HG03521 (cell line): Measurements from ENCODE around the gene ACSBG1.

Experiments used
- ATAC-seq: cut with Tn5 transposase; IDR thresholded peaks from one replicate; pipeline ENCODE4 v1.9.1; 2021; ENCODE audit warnings: mild to moderate bottlenecking, moderate library complexity; ENCODE audit not compliant: unreplicated experiment

The ACSBG1 gene

DNA sequence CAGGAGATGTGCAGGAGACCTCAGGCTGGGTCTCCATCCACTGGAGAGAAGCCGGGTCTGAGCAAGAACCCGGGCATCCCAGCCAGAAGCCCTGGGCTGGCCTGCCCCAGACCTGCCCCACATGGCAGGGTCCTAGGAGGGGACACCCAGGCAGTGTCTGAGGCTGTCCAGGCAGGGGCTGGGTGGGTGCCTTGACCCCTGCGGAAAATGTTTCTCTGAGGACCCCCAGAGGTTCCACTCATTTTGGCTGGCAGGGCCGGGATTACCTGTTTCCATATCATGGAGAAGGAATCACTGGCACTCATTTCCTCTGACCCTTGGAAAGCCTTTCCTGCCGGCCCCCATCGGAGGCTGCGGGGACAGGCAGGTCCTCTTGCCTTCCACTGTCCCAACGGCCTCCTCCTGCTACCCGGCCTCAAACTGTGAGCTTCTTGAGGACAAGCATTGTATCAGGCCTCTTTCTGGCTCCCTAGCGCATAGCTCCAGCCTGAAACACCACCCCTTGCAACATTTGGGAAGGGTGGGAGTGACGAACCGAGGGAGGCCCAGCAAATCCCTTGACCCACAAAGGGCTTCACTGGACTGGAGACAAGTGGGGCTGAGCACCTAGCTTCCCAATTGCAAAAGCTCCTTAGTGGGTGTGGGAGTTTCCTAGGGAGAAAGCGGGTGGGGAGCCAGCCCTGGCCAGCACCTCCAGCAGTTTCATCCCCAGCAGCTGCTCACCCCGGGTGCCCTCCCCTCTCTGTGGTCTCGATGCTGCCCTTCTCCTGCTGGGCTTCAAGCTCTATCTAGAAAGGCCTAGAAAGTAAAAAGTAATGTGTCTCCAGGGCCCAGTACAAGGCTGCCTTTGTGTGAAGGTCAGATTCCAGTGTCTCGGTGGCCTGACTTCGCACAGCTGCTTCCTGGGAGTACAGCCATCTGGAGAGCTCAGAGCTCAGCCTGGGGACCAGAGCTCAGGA lies 29.7 kb downstream of the ACSBG1 start:
- ATAC-seq = no peak

GRCh38 chr15:78203346-78204225 lies 30.8 kb downstream of the ACSBG1 start:
- ATAC-seq = no peak

DNA sequence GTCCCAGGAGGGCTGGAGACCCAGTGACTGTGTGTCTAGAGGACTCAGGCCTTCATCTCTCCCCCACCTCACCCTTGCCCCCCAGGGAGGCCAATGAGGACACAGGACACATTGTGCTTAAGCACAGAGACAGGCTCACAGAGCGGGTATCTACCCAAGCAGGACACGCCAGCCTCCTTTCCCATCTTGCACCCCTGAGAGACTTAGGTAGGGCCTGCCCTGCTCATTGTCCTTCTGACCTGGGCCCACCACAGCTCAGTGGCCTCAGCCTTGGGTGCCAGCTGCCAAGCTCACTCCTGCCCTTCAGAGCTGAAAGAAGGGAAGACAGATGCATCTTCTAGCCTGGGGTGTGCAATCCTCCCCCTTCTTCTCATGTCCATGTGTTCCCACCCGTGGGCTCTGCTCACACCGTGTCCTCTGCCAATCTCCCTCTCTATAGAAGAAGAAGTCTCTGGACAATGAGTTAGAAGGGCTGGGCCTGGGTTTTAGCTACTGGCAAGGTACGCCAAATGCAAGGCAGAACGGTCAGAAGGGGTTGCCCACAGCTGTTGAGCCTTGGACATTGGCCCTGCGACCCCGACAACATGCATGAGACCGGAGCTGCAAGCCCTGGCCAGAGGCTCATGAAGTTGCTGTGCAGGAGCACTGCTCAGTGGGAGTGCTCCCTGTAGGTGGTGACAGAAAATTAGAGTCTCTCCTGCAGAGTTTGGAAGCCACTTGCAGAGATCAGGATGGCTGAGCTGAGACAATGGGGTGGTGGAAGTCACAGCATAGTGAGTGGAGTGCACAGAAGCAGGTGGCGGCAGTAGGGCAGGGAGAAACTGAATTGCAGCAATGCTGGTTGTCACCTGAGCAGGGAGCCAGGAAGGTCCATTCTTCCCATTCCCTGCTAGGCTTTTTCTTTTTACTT lies 32.8 kb downstream of the ACSBG1 start:
- no peak for ATAC-seq

DNA sequence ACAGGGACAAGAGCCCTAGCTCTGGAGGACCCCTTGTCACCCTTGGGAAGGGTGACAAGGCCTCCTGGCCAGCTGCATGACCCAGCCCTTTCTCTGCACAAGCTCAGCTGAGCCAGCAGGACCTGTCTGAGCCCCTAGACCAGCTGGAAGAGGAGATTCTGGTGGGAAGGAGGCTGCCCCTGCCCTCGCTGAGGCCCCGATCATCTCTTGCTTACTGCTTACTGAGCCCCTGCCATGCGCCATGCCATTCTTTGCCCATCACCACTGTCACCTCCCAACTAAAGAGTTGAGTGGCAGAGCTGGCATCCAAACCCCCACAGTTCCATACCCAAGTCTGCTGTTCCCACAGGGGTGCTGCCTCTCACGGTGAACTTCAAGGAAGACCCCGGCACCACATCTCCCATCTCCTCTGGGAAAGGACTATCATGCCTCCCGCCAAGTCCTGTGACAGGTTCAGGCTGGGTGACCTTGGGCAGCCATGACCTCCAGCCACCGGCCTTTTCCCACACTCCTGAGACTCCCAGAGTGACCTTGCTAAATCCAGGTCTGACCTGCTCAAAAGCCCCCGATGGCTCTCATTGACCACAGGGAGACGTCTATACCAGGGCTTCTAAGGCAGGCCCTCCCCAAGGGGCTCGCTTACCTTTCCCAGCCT lies 34.0 kb downstream of the ACSBG1 start:
- no peak for ATAC-seq

DNA sequence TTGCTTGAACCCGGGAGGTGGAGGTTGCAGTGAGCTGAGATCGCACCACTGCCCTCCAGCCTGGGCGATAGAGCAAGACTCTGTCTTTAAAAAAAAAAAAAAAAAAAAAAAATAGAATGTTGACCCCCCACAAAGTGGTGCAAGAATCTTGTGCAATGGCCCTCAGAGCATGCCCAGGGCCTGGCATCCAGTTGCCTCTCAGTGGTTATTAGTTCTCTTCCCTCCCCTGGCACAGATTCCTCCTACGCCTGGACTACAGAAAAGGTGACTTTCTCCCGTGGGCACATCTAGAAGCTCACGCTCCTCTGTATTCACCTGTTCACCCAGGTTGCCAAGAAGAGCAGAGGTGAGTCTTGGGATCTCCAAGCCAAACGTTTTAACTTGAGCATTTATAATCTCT lies 36.7 kb downstream of the ACSBG1 start:
- ATAC-seq = no peak

- no peak for ATAC-seq
These were observed 38.6 kb downstream of the ACSBG1 start for GRCh38 chr15:78195735-78196201.

DNA sequence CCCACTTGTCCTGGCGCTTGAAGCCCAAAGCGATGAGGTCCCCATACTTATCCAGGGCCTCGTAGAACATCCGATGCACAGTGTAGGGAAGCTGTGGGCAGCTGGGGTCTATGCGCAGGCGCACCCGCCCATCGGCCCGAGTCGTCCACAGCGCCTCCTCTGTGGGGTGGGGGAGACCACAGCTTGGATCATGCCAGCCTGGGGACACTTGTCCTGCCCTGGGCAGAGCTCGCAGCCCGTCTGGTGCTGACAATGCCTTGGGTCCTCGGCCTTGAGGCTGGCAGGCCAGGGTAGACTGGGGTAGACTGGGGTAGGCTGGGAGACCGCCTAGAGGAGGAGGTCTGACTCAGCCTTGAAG lies 39.8 kb downstream of the ACSBG1 start:
- ATAC-seq = no peak

DNA sequence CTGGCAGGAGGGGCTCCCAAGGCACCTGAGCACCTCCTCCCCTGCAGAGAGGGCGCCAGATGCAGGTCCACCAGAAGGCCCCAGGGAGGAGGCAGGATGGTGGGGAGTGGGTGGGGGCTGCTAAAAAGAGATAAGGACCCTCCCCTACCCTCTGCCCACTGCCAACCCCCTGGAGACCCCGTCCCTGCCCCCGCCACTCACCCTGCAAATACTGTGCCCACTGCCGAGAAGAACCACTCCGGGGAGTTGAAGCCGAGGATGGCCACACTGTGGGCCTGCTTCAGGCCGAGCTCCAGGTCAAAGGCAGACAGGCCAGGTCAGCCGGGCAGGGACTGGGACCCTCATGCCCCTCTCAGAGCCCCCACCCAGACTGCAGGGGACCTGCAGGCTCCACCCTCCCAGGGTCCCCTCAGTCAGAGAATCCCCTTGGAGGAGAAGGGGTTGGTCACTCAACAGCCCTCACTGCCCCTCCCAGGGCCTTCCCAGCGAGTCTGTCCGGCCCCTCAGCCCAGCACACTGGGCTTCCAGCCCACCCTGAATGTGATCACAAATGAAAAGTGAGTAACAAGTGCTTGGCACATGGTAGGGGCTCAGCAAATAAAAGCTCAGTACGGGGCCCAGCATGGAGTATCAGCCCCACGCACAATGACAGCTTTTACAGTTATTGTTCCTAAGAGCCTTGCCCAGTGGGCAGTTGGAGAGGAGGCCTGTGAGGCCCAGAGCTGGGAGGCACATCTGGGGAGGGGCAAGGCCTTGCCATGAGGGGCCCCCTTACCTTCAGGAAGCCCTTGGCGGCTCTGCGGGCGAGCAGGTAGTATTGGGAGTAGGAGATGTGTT lies 40.4 kb downstream of the ACSBG1 start:
- ATAC-seq = no peak

DNA sequence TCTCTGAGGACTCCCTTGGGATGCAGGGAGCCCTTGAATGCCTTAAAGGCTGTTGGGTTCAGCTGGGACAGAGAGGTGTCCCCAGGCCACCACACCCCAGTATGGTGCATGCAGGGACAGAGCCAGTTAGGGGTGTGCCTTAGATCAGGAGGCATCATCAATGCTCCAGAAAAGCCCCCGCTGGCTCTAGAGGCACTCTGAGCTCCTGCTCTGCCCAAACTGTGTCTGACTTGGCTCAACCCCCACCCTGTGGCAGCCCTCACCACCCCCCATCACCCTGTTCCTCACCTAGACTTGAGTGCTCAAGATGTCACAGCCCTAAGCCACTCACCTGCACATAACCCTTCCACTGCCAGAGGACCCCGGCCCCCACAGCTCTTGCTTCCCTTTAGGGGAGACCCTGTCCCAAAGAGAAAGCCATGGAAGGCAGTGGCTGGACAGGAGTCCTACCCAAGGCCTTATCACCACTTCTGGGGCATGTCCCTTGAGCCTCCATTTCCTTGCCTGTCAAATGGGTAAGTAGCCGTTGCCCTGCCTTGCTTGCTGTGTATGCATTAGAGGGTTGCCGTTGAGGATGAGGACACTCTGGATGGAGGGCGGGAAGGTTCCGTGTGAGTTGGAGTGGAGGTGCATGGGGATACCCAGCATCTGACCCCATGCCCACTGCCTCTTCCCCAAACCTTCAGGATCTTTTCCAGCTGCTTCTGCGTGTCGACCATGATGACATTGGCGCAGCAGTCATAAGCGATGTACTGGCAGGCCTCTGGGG lies 41.4 kb downstream of the ACSBG1 start:
- ATAC-seq = no peak

DNA sequence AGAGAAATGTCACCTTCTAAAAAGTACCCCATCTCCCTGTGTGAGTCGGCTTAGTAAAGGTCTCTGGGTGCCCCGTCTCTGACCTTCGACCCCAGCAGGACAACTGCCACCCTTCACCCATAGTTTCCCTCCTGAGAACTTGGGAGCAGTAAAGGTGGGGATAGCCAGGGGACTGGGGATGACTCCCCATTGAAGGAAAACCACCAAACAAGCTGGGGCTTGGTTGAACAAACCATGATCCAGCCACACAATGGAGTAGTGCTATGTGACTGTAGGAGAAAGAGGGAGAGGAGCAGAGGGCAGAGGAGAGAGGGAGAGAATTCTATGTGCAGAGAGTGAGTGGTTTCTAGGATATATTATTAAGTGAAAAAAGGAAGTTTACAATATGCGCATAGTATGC lies 51.5 kb downstream of the ACSBG1 start:
- no peak for ATAC-seq

DNA sequence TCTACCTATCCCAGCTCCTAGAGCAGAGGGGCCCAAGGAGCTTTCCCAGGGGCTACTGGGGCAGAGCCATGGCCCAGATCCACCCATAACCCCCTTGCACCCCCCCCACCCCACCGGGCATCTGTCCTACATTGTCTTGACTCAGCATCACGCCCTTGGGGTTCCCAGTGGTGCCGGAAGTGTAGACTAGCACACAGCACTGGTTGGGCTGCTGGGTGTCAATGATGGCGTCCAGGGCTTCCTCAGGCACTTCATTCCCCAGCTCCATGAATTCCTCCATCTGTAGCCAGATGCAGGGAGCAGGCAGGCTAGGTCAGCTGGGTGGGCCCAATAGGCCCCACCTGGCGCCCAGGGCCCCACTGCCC lies 52.0 kb downstream of the ACSBG1 start:
- no peak for ATAC-seq

- ATAC-seq = no peak
These were observed 54.5 kb downstream of the ACSBG1 start for GRCh38 chr15:78179906-78180305.

- ATAC-seq = no peak
These were observed 55.0 kb downstream of the ACSBG1 start for GRCh38 chr15:78179286-78179840.

DNA sequence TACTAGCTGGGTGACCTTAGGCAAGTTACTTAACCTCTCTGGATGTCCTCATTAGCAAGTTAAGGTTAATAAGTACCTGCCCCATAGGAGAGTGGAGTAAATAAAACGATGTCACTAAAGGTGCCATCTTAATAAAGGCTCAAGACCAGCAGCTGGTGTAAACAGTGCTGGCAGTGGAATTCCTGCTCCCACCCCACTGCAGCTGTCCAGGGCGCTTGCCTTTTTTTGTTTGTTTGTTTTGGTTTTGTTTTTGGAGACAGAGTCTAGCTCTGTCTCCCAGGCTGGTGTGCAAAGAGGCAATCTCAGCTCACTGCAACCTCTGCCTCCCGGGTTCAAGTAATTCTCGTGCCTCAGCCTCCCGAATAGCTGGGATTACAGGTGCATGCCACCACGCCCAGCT lies 56.3 kb downstream of the ACSBG1 start:
- ATAC-seq = no peak

- ATAC-seq = no peak
These were observed 56.9 kb downstream of the ACSBG1 start for GRCh38 chr15:78177447-78177873.

DNA sequence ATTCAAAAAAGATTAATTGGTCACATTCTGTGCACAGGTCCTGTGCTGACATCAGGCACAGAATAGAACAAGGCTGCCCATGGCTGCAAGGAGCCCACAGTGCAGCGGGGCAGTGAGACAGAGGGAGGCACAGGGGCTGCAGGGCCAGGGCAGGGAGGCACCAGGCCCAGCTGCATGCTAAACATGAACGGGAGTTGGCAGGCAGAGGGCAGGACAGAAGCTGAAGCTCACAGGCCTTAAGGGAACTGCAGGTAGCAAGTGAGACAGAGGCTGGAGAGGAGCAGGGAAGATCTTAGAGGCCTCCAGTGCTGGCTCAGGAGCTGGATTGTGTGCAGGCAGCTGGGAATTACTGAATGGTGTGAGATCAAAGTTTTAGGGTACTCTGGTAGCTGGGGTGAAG lies 59.0 kb downstream of the ACSBG1 start:
- ATAC-seq = no peak

GRCh38 chr15:78174401-78174800 lies 60.0 kb downstream of the ACSBG1 start:
- no peak for ATAC-seq

GRCh38 chr15:78171864-78172472 lies 62.4 kb downstream of the ACSBG1 start:
- no peak for ATAC-seq
